HUES48 (cell line): Measurements from ENCODE around the gene IMMP2L.

Experiments
- H3K27ac ChIP-seq: one replicate; pipeline ENCODE4 v1.7.0; 2013; ENCODE audit warnings: low read depth, low read length, inconsistent platforms
- H3K27me3 ChIP-seq: 2 replicates; pipeline ENCODE4 v1.6.1; 2013; ENCODE audit warnings: mild to moderate bottlenecking, low read length; ENCODE audit not compliant: control insufficient read depth, insufficient read depth
- H3K36me3 ChIP-seq: 2 replicates; pipeline ENCODE4 v1.6.1; 2013; ENCODE audit warnings: low read length; ENCODE audit not compliant: control insufficient read depth, insufficient read depth
- H3K4me1 ChIP-seq: 2 replicates; pipeline ENCODE4 v1.6.1; 2013; ENCODE audit warnings: mild to moderate bottlenecking, low read length; ENCODE audit not compliant: control insufficient read depth, insufficient read depth
- H3K4me3 ChIP-seq: 2 replicates; pipeline ENCODE4 v1.5.1; 2013; ENCODE audit warnings: mild to moderate bottlenecking, low read depth, low read length
- H3K9ac ChIP-seq: 2 replicates; pipeline ENCODE4 v1.6.1; 2013; ENCODE audit warnings: mild to moderate bottlenecking, low read depth, low read length, moderate library complexity
- H3K9me3 ChIP-seq: 2 replicates; pipeline ENCODE4 v1.6.1; 2013; ENCODE audit warnings: low read length; ENCODE audit not compliant: control insufficient read depth, insufficient read depth

IMMP2L gene

GRCh38 chr7:110994028-110994967 is 568.0 kb downstream of the IMMP2L start:
- Histone ChIP-seq H3K4me3 (no peak overlapping the region), H3K9ac (no peak overlapping the region), H3K4me1 (no peaks in the 10 kb centered on the region), H3K27ac (no peak overlapping the region), H3K27me3 (no peaks in the 10 kb centered on the region), H3K9me3 (no peaks in the 10 kb centered on the region), H3K36me3 (no peaks in the 10 kb centered on the region)

- Histone ChIP-seq H3K36me3 (no peaks in the 10 kb centered on the region), H3K9me3 (no peaks in the 10 kb centered on the region), H3K27me3 (no peaks in the 10 kb centered on the region), H3K9ac (no peak overlapping the region), H3K4me3 (no peak overlapping the region), H3K4me1 (no peaks in the 10 kb centered on the region), H3K27ac (no peak overlapping the region)
These were observed 573.3 kb downstream of the IMMP2L start for GRCh38 chr7:110988890-110989501.

GRCh38 chr7:110988348-110988747 is 573.9 kb downstream of the IMMP2L start:
- H3K9me3 ChIP-seq, result no peaks in the 10 kb centered on the region

GRCh38 chr7:110987127-110987693 is 575.1 kb downstream of the IMMP2L start:
- no peaks in the 10 kb centered on the region for H3K27me3 ChIP-seq
- no peak overlapping the region for H3K27ac ChIP-seq
- H3K4me3 ChIP-seq, result no peak overlapping the region
- H3K9ac ChIP-seq, result no peak overlapping the region
- no peaks in the 10 kb centered on the region for H3K36me3 ChIP-seq
- H3K4me1 ChIP-seq, result no peaks in the 10 kb centered on the region
- no peaks in the 10 kb centered on the region for H3K9me3 ChIP-seq

More at GRCh38 chr7:110988348-110988747, 573.9 kb downstream of the IMMP2L start:
- Histone ChIP-seq H3K27me3 (no peaks in the 10 kb centered on the region), H3K36me3 (no peaks in the 10 kb centered on the region), H3K4me1 (no peaks in the 10 kb centered on the region), H3K27ac (no peak overlapping the region), H3K4me3 (no peak overlapping the region), H3K9ac (no peak overlapping the region)

GRCh38 chr7:110983822-110984456 is 578.4 kb downstream of the IMMP2L start:
- H3K9ac ChIP-seq, result no peak overlapping the region
- H3K9me3 ChIP-seq, result no peaks in the 10 kb centered on the region
- H3K27ac ChIP-seq, result no peak overlapping the region
- no peaks in the 10 kb centered on the region for H3K36me3 ChIP-seq
- H3K4me3 ChIP-seq, result no peak overlapping the region
- H3K4me1 ChIP-seq, result no peaks in the 10 kb centered on the region
- no peaks in the 10 kb centered on the region for H3K27me3 ChIP-seq

- no peak overlapping the region for H3K9ac ChIP-seq
These were observed 585.1 kb downstream of the IMMP2L start for GRCh38 chr7:110977127-110977737.

GRCh38 chr7:110975486-110975885 is 586.8 kb downstream of the IMMP2L start:
- Histone ChIP-seq H3K9me3 (no peaks in the 10 kb centered on the region), H3K9ac (no peak overlapping the region), H3K27me3 (no peaks in the 10 kb centered on the region), H3K4me1 (0 out of 2 replicates have a peak, but pooled peaks cover 5% of the 10 kb centered on the region), H3K36me3 (no peaks in the 10 kb centered on the region), H3K4me3 (no peak overlapping the region), H3K27ac (no peak overlapping the region)

More at GRCh38 chr7:110977127-110977737, 585.1 kb downstream of the IMMP2L start:
- no peaks in the 10 kb centered on the region for H3K9me3 ChIP-seq
- no peak overlapping the region for H3K27ac ChIP-seq
- no peaks in the 10 kb centered on the region for H3K36me3 ChIP-seq
- no peaks in the 10 kb centered on the region for H3K4me1 ChIP-seq
- H3K27me3 ChIP-seq, result no peaks in the 10 kb centered on the region
- no peak overlapping the region for H3K4me3 ChIP-seq

GRCh38 chr7:110974441-110974840 is 587.9 kb downstream of the IMMP2L start:
- no peaks in the 10 kb centered on the region for H3K9me3 ChIP-seq
- H3K4me3 ChIP-seq, result no peak overlapping the region
- no peaks in the 10 kb centered on the region for H3K27me3 ChIP-seq
- 0 out of 2 replicates have a peak, but pooled peaks cover 5% of the 10 kb centered on the region for H3K4me1 ChIP-seq
- no peaks in the 10 kb centered on the region for H3K36me3 ChIP-seq
- H3K9ac ChIP-seq, result no peak overlapping the region
- H3K27ac ChIP-seq, result no peak overlapping the region

GRCh38 chr7:110973196-110973990 is 588.9 kb downstream of the IMMP2L start:
- Histone ChIP-seq H3K27me3 (no peaks in the 10 kb centered on the region), H3K36me3 (no peaks in the 10 kb centered on the region), H3K9me3 (no peaks in the 10 kb centered on the region), H3K27ac (no peak overlapping the region), H3K9ac (no peak overlapping the region), H3K4me3 (no peak overlapping the region), H3K4me1 (0 out of 2 replicates have a peak, but pooled peaks cover 5% of the 10 kb centered on the region)

GRCh38 chr7:110964775-110965174 is 597.5 kb downstream of the IMMP2L start:
- Histone ChIP-seq H3K4me1 (no peaks in the 10 kb centered on the region), H3K9ac (no peak overlapping the region), H3K27ac (no peak overlapping the region), H3K27me3 (no peaks in the 10 kb centered on the region), H3K4me3 (no peak overlapping the region), H3K36me3 (no peaks in the 10 kb centered on the region), H3K9me3 (no peaks in the 10 kb centered on the region)
